Adrenal gland (tissue), 12 donors: Measurements from ENCODE around the gene PTPRN2. TPM values are rescaled to one million over a fixed set of nuclear protein-coding genes. Genes with fewer than 3 reads are reported as not detected.

Experiments
- DNase-seq, 7 donors: peaks; one replicate each; pipeline ENCODE4 v3.0.0-alpha.2; 2019 to 2020
- H3K27ac ChIP-seq, 5 donors: fragments of 200-600 bp; sonication (generic) in 4 of 5; 1 replicate in 3 of 5; 2 replicates in 2 of 5; pipeline versions ENCODE4 v1.5.1 to v1.8.0; 2016 to 2020; ENCODE audit warnings: mild to moderate bottlenecking in 1 of 5
- H3K27me3 ChIP-seq: fragments of 200-600 bp; 2 replicates; pipeline ENCODE4 v1.8.0; 2021
- H3K36me3 ChIP-seq, 2 donors: fragments of 200-600 bp; replicated peaks in 1 of 2; 1 replicate in 1 of 2; 2 replicates in 1 of 2; pipeline versions ENCODE4 v1.5.1 to v1.8.0; 2018 to 2022
- H3K4me1 ChIP-seq, 2 donors: fragments of 200-600 bp; replicated peaks in 1 of 2; 1 replicate in 1 of 2; 2 replicates in 1 of 2; pipeline versions ENCODE4 v1.5.1 to v1.8.0; 2018 to 2021
- H3K4me3 ChIP-seq, 4 donors: fragments of 200-600 bp; sonication (generic) in 3 of 4; one replicate each; pipeline ENCODE4 v1.5.1; 2016 to 2018
- H3K9me3 ChIP-seq, 3 donors: fragments of 200-600 bp; sonication (generic) in 1 of 3; replicated peaks in 1 of 3; 1 replicate in 2 of 3; 2 replicates in 1 of 3; pipeline versions ENCODE4 v1.5.1 to v1.8.0; 2016 to 2021
- POLR2A ChIP-seq, 2 donors: fragments of 450-650 bp; IDR thresholded peaks; one replicate each; pipeline ENCODE4 v1.6.1; 2017; ENCODE audit warnings: antibody characterized with exemption in 2 of 2, mild to moderate bottlenecking in 2 of 2, moderate library complexity in 1 of 2
- WGBS, 4 donors: extraction: QIAGEN DNeasy Blood & Tissue Kit in 2 of 4; methylation state at CpG; one replicate each; pipeline versions ENCODE4 v1.1.5 to v1.1.7; 2013 to 2017; 5-methylcytosine and 5-hydroxymethylcytosine counted together
- intact Hi-C, 2 donors: fragments of 100-400 bp; cut with DNase I; formaldehyde crosslinking; loops; one replicate each; pipeline versions ENCODE4 v1.14.1 to v1.15.0; 2022 to 2023
- polyA plus RNA-seq, 3 donors: library from polyadenylated mRNA; stranded (reverse); fragments of 200-250 nt in 2 of 3; fragments of 350-450 nt in 1 of 3; fragmentation: Illumina TruSeq in 1 of 3; extraction: RNeasy Lipid Tissue Mini Kit (QIAGEN cat#74804) in 1 of 3; gene quantifications; one replicate each; pipeline ENCODE4 v1.2.3, GENCODE V29; 2013 to 2014
- total RNA-seq, 9 donors: library from RNA; depleted of rRNA in 4 of 9; stranded (reverse); fragments of >200 nt in 4 of 9; fragments of 120-200 nt in 1 of 9; fragmentation: NEBNext Ultra II Directional in 1 of 9; extraction: Animal tissue kit (Norgen Biotek cat#: 25700) in 1 of 9; gene quantifications; one replicate each; pipeline versions ENCODE4 v1.1.0 to v1.2.4, GENCODE V29; 2013 to 2023
- TF ChIP-seq, protein P1 (sequence below), 6 experiments: fragments of 450-650 bp in 4 of 6; fragments of 200-600 bp in 2 of 6; sonication (generic) in 1 of 6; IDR thresholded peaks; 1 replicate in 5 of 6; 2 replicates in 1 of 6; pipeline versions ENCODE4 v1.5.1 to v1.8.0; 2016 to 2021; ENCODE audit warnings: antibody characterized with exemption in 6 of 6, mild to moderate bottlenecking in 2 of 6, moderate library complexity in 1 of 6
- donor health status: healthy with polysubstance abuse.
- donor health status: Bipolar disorder and iron deficiency.
- donor health status: DM: yes; HTN: yes; CAD: no.
- donor health status: DM: no; HTN: no; CAD: no.
- donor health status: DM: no; HTN: no; CAD: no.
- donor health status: DM: yes; HTN: yes; CAD: no.

Gene PTPRN2
- total and polyA plus RNA-seq, 12 donors, result 2.2 to 16.2 (median 3.4) TPM

GRCh38 chr7:157972914-157973313 lies 614.7 kb downstream of the PTPRN2 start:
- WGBS, 4 donors, result 79 to 96% (median 84%) methylated on average over 5 of the region's 5 CpGs
- no peak for DNase-seq

GRCh38 chr7:157971501-157971900 lies 616.1 kb downstream of the PTPRN2 start:
- H3K4me1 ChIP-seq, result no peaks in the 10 kb centered on the region
- no peak overlapping the region for H3K4me3 ChIP-seq
- H3K36me3 ChIP-seq, result no peaks in the 10 kb centered on the region
- DNase-seq, result no peak
- no peaks in the 10 kb centered on the region for H3K27me3 ChIP-seq
- H3K27ac ChIP-seq, result no peak overlapping the region
- no peak for TF ChIP-seq POLR2A (IDR thresholded peaks at IDR 0.05)
- TF ChIP-seq, protein P1, sequence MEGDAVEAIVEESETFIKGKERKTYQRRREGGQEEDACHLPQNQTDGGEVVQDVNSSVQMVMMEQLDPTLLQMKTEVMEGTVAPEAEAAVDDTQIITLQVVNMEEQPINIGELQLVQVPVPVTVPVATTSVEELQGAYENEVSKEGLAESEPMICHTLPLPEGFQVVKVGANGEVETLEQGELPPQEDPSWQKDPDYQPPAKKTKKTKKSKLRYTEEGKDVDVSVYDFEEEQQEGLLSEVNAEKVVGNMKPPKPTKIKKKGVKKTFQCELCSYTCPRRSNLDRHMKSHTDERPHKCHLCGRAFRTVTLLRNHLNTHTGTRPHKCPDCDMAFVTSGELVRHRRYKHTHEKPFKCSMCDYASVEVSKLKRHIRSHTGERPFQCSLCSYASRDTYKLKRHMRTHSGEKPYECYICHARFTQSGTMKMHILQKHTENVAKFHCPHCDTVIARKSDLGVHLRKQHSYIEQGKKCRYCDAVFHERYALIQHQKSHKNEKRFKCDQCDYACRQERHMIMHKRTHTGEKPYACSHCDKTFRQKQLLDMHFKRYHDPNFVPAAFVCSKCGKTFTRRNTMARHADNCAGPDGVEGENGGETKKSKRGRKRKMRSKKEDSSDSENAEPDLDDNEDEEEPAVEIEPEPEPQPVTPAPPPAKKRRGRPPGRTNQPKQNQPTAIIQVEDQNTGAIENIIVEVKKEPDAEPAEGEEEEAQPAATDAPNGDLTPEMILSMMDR (IDR thresholded peaks at IDR 0.05), result no peak
- intact Hi-C loops, result no loop called here
- peaks cover 0 to 6% (median 0%) of the 10 kb centered on the region in 3 donors for H3K9me3 ChIP-seq
- 67 to 80% (median 74%) methylated on average over 5 of the region's 5 CpGs for WGBS, 4 donors

More at GRCh38 chr7:157972914-157973313, 614.7 kb downstream of the PTPRN2 start:
- intact Hi-C loops, result no loop called here
- no peaks in the 10 kb centered on the region for H3K36me3 ChIP-seq
- TF ChIP-seq POLR2A (IDR thresholded peaks at IDR 0.05), result no peak
- TF ChIP-seq, protein P1 (IDR thresholded peaks at IDR 0.05), result no peak
- no peaks in the 10 kb centered on the region for H3K4me1 ChIP-seq
- no peaks in the 10 kb centered on the region for H3K27me3 ChIP-seq
- H3K9me3 ChIP-seq, result peaks cover 0 to 6% (median 0%) of the 10 kb centered on the region in 3 donors
- no peak overlapping the region for H3K4me3 ChIP-seq
- H3K27ac ChIP-seq, result no peak overlapping the region

- 28 to 52% (median 49%) methylated on average over 3 of the region's 3 CpGs for WGBS, 4 donors
- Histone ChIP-seq H3K36me3 (no peaks in the 10 kb centered on the region), H3K27ac (no peak overlapping the region), H3K4me1 (no peaks in the 10 kb centered on the region), H3K9me3 (peaks cover 0 to 6% (median 0%) of the 10 kb centered on the region in 3 donors), H3K4me3 (no peak overlapping the region), H3K27me3 (no peaks in the 10 kb centered on the region)
- intact Hi-C loops, result no loop called here
- TF ChIP-seq POLR2A (IDR thresholded peaks at IDR 0.05), result no peak
- no peak for DNase-seq
These were observed 616.9 kb downstream of the PTPRN2 start for GRCh38 chr7:157970744-157971143.

GRCh38 chr7:157969995-157970394 lies 617.6 kb downstream of the PTPRN2 start:
- no peaks in the 10 kb centered on the region for H3K36me3 ChIP-seq
- TF ChIP-seq POLR2A (IDR thresholded peaks at IDR 0.05), result no peak
- TF ChIP-seq, protein P1 (IDR thresholded peaks at IDR 0.05), result no peak
- H3K4me1 ChIP-seq, result no peaks in the 10 kb centered on the region
- no peak overlapping the region for H3K27ac ChIP-seq
- intact Hi-C loops, result no loop called here
- DNase-seq, result no peak
- WGBS, 4 donors, result 68 to 92% (median 76%) methylated on average over 2 of the region's 2 CpGs
- peaks cover 0 to 6% (median 0%) of the 10 kb centered on the region in 3 donors for H3K9me3 ChIP-seq
- H3K4me3 ChIP-seq, result no peak overlapping the region
- no peaks in the 10 kb centered on the region for H3K27me3 ChIP-seq

DNA sequence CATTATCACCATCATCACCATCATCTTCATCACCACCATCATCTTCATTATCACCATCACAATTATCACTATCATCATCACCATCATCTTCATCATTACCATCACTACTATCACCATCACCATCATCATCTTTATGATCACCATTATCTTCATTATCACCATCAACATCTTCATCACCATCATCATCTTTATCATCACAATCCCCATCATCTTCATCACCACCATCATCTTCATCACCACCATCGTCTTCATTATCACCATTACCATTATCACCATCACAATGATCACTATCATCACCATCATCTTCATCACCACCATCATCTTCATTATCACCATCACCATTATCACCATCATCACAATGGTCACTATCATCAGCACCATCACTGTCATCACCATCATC lies 621.1 kb downstream of the PTPRN2 start:
- intact Hi-C loops, result no loop called here
- no peak overlapping the region for H3K27ac ChIP-seq
- TF ChIP-seq, protein P1 (IDR thresholded peaks at IDR 0.05), result no peak
- no peak for TF ChIP-seq POLR2A (IDR thresholded peaks at IDR 0.05)
- no peak overlapping the region for H3K4me3 ChIP-seq
- H3K36me3 ChIP-seq, result no peaks in the 10 kb centered on the region
- no peaks in the 10 kb centered on the region for H3K9me3 ChIP-seq
- no peaks in the 10 kb centered on the region for H3K4me1 ChIP-seq
- DNase-seq, result no peak
- no peaks in the 10 kb centered on the region for H3K27me3 ChIP-seq
- WGBS, 4 donors, result 67 to 84% (median 81%) methylated on average over 1 of the region's 1 CpG
